Muscle layer of colon (tissue), 2 donors: ENCODE measurements around the gene RING1.

ENCODE experiments used
- H3K27ac ChIP-seq: one replicate; pipeline ENCODE4 v1.7.0; 2013; ENCODE audit warnings: low read depth, mild to moderate bottlenecking, low read length, moderate library complexity
- H3K27me3 ChIP-seq, 2 donors: one replicate each; pipeline ENCODE4 v1.7.0; 2013; ENCODE audit warnings: low read length in 2 of 2, mild to moderate bottlenecking in 2 of 2; ENCODE audit not compliant: insufficient read depth in 2 of 2, control insufficient read depth in 1 of 2
- H3K36me3 ChIP-seq: one replicate; pipeline ENCODE4 v1.7.0; 2013; ENCODE audit warnings: mild to moderate bottlenecking, low read length; ENCODE audit not compliant: insufficient read depth
- H3K4me1 ChIP-seq: one replicate; pipeline ENCODE4 v1.7.0; 2013; ENCODE audit warnings: mild to moderate bottlenecking, low read length; ENCODE audit not compliant: insufficient read depth
- H3K4me3 ChIP-seq, 2 donors: one replicate each; pipeline ENCODE4 v1.7.0; 2013; ENCODE audit warnings: low read length in 2 of 2, low read depth in 1 of 2, mild to moderate bottlenecking in 1 of 2, moderate library complexity in 1 of 2
- H3K9ac ChIP-seq: one replicate; pipeline ENCODE4 v1.7.0; 2013; ENCODE audit warnings: low read length
- H3K9me3 ChIP-seq: one replicate; pipeline ENCODE4 v1.7.0; 2013; ENCODE audit warnings: mild to moderate bottlenecking, low read length
- donor health status: abdominal sarcoma.
- donor health status: Adenocarcinoma of cecum.

Gene RING1

GRCh38 chr6:33167374-33168283 is 40.7 kb upstream of the RING1 start:
- no peaks in the 10 kb centered on the region for H3K4me1 ChIP-seq
- no peak overlapping the region for H3K27ac ChIP-seq
- no peaks in the 10 kb centered on the region for H3K9me3 ChIP-seq
- no peaks in the 10 kb centered on the region for H3K36me3 ChIP-seq
- no peak overlapping the region for H3K9ac ChIP-seq
- no peaks in the 10 kb centered on the region for H3K27me3 ChIP-seq
- H3K4me3 ChIP-seq = no peak overlapping the region

GRCh38 chr6:33168284-33168601 is 40.1 kb upstream of the RING1 start:
- no peaks in the 10 kb centered on the region for H3K9me3 ChIP-seq
- H3K27ac ChIP-seq = no peak overlapping the region
- H3K36me3 ChIP-seq = no peaks in the 10 kb centered on the region
- no peaks in the 10 kb centered on the region for H3K27me3 ChIP-seq
- H3K4me3 ChIP-seq = no peak overlapping the region
- H3K9ac ChIP-seq = no peak overlapping the region
- H3K4me1 ChIP-seq = no peaks in the 10 kb centered on the region

- Histone ChIP-seq H3K4me3 (no peak overlapping the region), H3K36me3 (no peaks in the 10 kb centered on the region), H3K9ac (no peak overlapping the region), H3K27me3 (no peaks in the 10 kb centered on the region), H3K4me1 (no peaks in the 10 kb centered on the region), H3K27ac (no peak overlapping the region), H3K9me3 (no peaks in the 10 kb centered on the region)
Observed at GRCh38 chr6:33168639-33169038, 39.7 kb upstream of the RING1 start.

- Histone ChIP-seq H3K36me3 (no peaks in the 10 kb centered on the region), H3K4me3 (no peak overlapping the region), H3K9me3 (no peaks in the 10 kb centered on the region), H3K9ac (no peak overlapping the region), H3K4me1 (no peaks in the 10 kb centered on the region), H3K27ac (no peak overlapping the region), H3K27me3 (no peaks in the 10 kb centered on the region)
Observed at GRCh38 chr6:33169291-33170175, 38.8 kb upstream of the RING1 start.

- no peaks in the 10 kb centered on the region for H3K27me3 ChIP-seq
- H3K9ac ChIP-seq = no peak overlapping the region
- H3K27ac ChIP-seq = no peak overlapping the region
- H3K9me3 ChIP-seq = no peaks in the 10 kb centered on the region
- H3K36me3 ChIP-seq = no peaks in the 10 kb centered on the region
- no peak overlapping the region for H3K4me3 ChIP-seq
- no peaks in the 10 kb centered on the region for H3K4me1 ChIP-seq
Observed at GRCh38 chr6:33170176-33171015, 37.9 kb upstream of the RING1 start.

GRCh38 chr6:33171016-33171879 is 37.1 kb upstream of the RING1 start:
- H3K9me3 ChIP-seq = no peaks in the 10 kb centered on the region
- H3K27ac ChIP-seq = no peak overlapping the region
- no peaks in the 10 kb centered on the region for H3K4me1 ChIP-seq
- no peaks in the 10 kb centered on the region for H3K27me3 ChIP-seq
- H3K4me3 ChIP-seq = no peak overlapping the region
- no peak overlapping the region for H3K9ac ChIP-seq
- H3K36me3 ChIP-seq = no peaks in the 10 kb centered on the region

GRCh38 chr6:33171880-33172687 is 36.2 kb upstream of the RING1 start:
- Histone ChIP-seq H3K9ac (no peak overlapping the region), H3K4me1 (no peaks in the 10 kb centered on the region), H3K27me3 (no peaks in the 10 kb centered on the region), H3K4me3 (no peak overlapping the region), H3K27ac (no peak overlapping the region), H3K36me3 (no peaks in the 10 kb centered on the region), H3K9me3 (no peaks in the 10 kb centered on the region)

- no peaks in the 10 kb centered on the region for H3K27me3 ChIP-seq
- no peak overlapping the region for H3K9ac ChIP-seq
- no peak overlapping the region for H3K27ac ChIP-seq
- H3K4me3 ChIP-seq = no peak overlapping the region
- H3K36me3 ChIP-seq = no peaks in the 10 kb centered on the region
- H3K9me3 ChIP-seq = no peaks in the 10 kb centered on the region
- H3K4me1 ChIP-seq = no peaks in the 10 kb centered on the region
Observed at GRCh38 chr6:33172688-33173534, 35.4 kb upstream of the RING1 start.

GRCh38 chr6:33173535-33174180 is 34.6 kb upstream of the RING1 start:
- Histone ChIP-seq H3K27ac (no peak overlapping the region), H3K4me3 (no peak overlapping the region), H3K9me3 (no peaks in the 10 kb centered on the region), H3K36me3 (no peaks in the 10 kb centered on the region), H3K27me3 (no peaks in the 10 kb centered on the region), H3K4me1 (no peaks in the 10 kb centered on the region), H3K9ac (no peak overlapping the region)
